ENCODE measurements around the gene OGA. TPM values are rescaled to one million over a fixed set of nuclear protein-coding genes. Genes with fewer than 3 reads are reported as not detected.

Gene OGA
- total and polyA plus RNA-seq, 2 of the 8 experiments (the other 6 are each of a cell fraction or from before 2014, with no cell fraction given): 31.2 to 107 TPM

DNA sequence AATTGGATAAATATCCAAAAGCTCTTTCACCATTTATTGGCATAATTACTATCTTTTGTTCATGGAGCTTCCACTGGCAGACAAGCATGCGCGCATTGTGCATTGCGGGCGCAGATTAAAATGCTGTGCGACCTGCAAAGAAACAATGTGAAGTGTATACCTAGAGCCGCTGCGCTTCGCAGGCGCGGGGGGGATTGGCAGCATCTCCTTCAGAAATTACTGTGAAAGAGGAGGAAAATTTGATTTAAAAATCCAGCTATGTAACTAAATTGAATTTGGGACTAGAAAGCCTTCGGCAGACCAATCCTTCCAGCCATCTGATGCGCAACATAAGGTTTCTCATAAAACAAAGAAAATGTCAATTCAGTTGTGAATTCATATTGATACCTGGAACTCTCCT lies 24.7 kb downstream of the OGA start:
- CTCF ChIA-PET (ENCODE audit: partially characterized antibody): interaction anchor here (0.6 kb wide), 1 partner anchor 15 kb away, joined by 3 read pairs; no protein-coding TSS in a partner anchor
- 96% methylated on average over 12 of the region's 12 CpGs; no CpG with 5 or more reads in 1 of the 2 experiments for whole genome bisulfite sequencing, 2 experiments (ENCODE audit: extremely low coverage in 1 of 2, insufficient coverage in 1 of 2, insufficient read length in 1 of 2, insufficient replicate concordance in 2 of 2, low coverage in 1 of 2, low lambda C conversion rate in 2 of 2, missing lambda C conversion rate in 1 of 2)
- H2BK5ac ChIP-seq (ENCODE audit: low read depth, low read length): no peak overlapping the region
- H2BK15ac ChIP-seq (ENCODE audit: low read length): no peak overlapping the region
- H3K4me2 ChIP-seq (ENCODE audit: insufficient read depth in 1 of 2, low read depth in 2 of 2, low read length in 2 of 2): no peak overlapping the region
- POLR2A ChIA-PET (ENCODE audit: partially characterized antibody): interaction anchor here (1.3 to 1.6 kb wide), 2 partner anchors 20 to 25 kb away, joined by 6 to 10 read pairs; partner anchors contain the start of gene OGA
- H3K9ac ChIP-seq (replicated peaks in 1 of 4; ENCODE audit: extremely low read depth in 1 of 4, low read depth in 3 of 4, low read length in 3 of 4): no peak overlapping the region
- H3K18ac ChIP-seq (ENCODE audit: extremely low read depth, low read length): no peak overlapping the region
- H3K9me3 ChIP-seq (ENCODE audit: insufficient read depth in 2 of 2, low read depth in 1 of 2, low read length in 1 of 2): no peaks in the 10 kb centered on the region
- H4K5ac ChIP-seq (ENCODE audit: insufficient read length, low read depth, low read length): no peak overlapping the region
- no peaks in the 10 kb centered on the region for H3K4me1 ChIP-seq (replicated peaks in 1 of 4; ENCODE audit: control insufficient read depth in 3 of 4, insufficient read depth in 4 of 4, low read length in 3 of 4)
- H2BK20ac ChIP-seq (ENCODE audit: low read length): no peak overlapping the region
- DNase-seq (ENCODE audit: low read depth in 1 of 2, low spot score in 2 of 2) (no peak), FAIRE-seq (no peak)
- no peaks in the 10 kb centered on the region for H3K23me2 ChIP-seq (ENCODE audit: low read depth, low read length)
- H2BK120ac ChIP-seq (replicated peaks; ENCODE audit: low read depth, low read length): no peak overlapping the region
- H2BK12ac ChIP-seq (ENCODE audit: low read depth, low read length): no peak overlapping the region
- H3K27ac ChIP-seq (ENCODE audit: low read depth, low read length): no peak overlapping the region
- no peak overlapping the region for H3K4me3 ChIP-seq (ENCODE audit: extremely low read depth in 1 of 4, insufficient read depth in 2 of 4, low read depth in 3 of 4, low read length in 4 of 4)
- no peaks in the 10 kb centered on the region for H3K79me1 ChIP-seq (ENCODE audit: low read depth, low read length)
- no peaks in the 10 kb centered on the region for H3K27me3 ChIP-seq (replicated peaks in 1 of 4; ENCODE audit: control insufficient read depth in 3 of 4, extremely low read depth in 1 of 4, insufficient read depth in 3 of 4, low read length in 3 of 4)
- no peak overlapping the region for H2AK5ac ChIP-seq (ENCODE audit: low read depth, low read length)
- H4K20me1 ChIP-seq (replicated peaks in 1 of 2; ENCODE audit: control insufficient read depth in 1 of 2, insufficient read depth in 2 of 2, low read length in 2 of 2): peaks cover 4 to 9% of the 10 kb centered on the region in 2 experiments
- H3K23ac ChIP-seq (ENCODE audit: insufficient read length): no peak overlapping the region
- H3K56ac ChIP-seq (replicated peaks; ENCODE audit: insufficient read length, low read depth, low read length): no peak overlapping the region
- peaks cover 0 to 5% of the 10 kb centered on the region in 2 experiments; a peak in 2 of 4 replicates for H3K79me2 ChIP-seq (ENCODE audit: control insufficient read depth in 1 of 2, insufficient read depth in 2 of 2, low read length in 2 of 2)
- peak overlapping the region; percentile 15; the same call in 1 of the 2 replicates for H4K8ac ChIP-seq (ENCODE audit: extremely low read depth, insufficient read depth, low read length)
- H3K36me3 ChIP-seq (ENCODE audit: control insufficient read depth in 2 of 4, insufficient read depth in 4 of 4, low read length in 3 of 4): peaks cover 33 to 96% (median 75%) of the 10 kb centered on the region in 4 experiments
- no peak overlapping the region for H2AFZ ChIP-seq (ENCODE audit: low read length)
- no peak overlapping the region for H4K91ac ChIP-seq (replicated peaks; ENCODE audit: insufficient read length, low read length)
- H3K4ac ChIP-seq (replicated peaks; ENCODE audit: insufficient read length, low read depth, low read length): no peak overlapping the region
- TF ChIP-seq SUZ12 (IDR thresholded peaks at IDR 0.05; ENCODE audit: low read length) (no peak), CBX5 (IDR thresholded peaks at IDR 0.05; ENCODE audit: low read depth, low read length) (no peak), RXRA (IDR thresholded peaks at IDR 0.05; ENCODE audit: insufficient read depth, low read depth, low read length) (no peak), PHF8 (conservative IDR thresholded peaks at IDR 0.05; ENCODE audit: low read depth, low read length) (no peak), POLR2AphosphoS5 (IDR thresholded peaks at IDR 0.05; ENCODE audit: low read depth, low read length) (no peak), KDM1A (IDR thresholded peaks at IDR 0.05; ENCODE audit: borderline replicate concordance, low read length) (no peak), FOSL1 (IDR thresholded peaks at IDR 0.05; ENCODE audit: insufficient read depth, low read depth, low read length) (no peak), SRF (IDR thresholded peaks at IDR 0.05; ENCODE audit: low read depth, low read length) (no peak)
- TF ChIP-seq, protein P1, sequence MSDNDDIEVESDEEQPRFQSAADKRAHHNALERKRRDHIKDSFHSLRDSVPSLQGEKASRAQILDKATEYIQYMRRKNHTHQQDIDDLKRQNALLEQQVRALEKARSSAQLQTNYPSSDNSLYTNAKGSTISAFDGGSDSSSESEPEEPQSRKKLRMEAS (IDR thresholded peaks at IDR 0.05): no peak
- H3K14ac ChIP-seq (ENCODE audit: insufficient read length): no peak overlapping the region

Data from H1 (cell line).